Measurements from ENCODE around the gene CNPY3. TPM values are rescaled to one million over a fixed set of nuclear protein-coding genes. Genes with fewer than 3 reads are reported as not detected.
"Not testable (repeated sequence)": the region's sequence is repeated elsewhere in the genome, so short reads cannot be mapped to it uniquely, and the experiment has no call there.

CNPY3 gene
- polyA plus RNA-seq, 1 donor (not counting 4 experiments of a cell fraction or from before 2014, with no cell fraction given) = 19.7 TPM

DNA sequence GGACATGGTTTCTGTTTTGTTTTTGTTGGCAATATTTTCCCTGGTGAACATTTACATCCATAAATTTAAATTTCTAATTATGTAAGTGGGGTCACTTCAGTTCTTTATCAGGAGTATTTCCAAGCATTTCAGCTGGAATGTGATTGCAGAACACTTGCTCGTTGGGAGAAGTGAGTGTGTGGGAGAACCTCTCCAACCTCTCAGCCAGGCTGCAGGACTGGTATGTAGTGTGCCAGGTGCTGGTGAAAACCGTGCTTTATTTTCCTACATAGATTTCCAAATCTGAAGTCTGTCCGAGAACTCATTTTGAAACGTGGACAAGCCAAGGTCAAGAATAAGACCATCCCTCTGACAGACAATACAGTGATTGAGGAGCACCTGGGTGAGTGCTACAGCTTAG is 43.6 kb upstream of the CNPY3 start:
- H3K4me1 ChIP-seq (ENCODE audit: control insufficient read depth, extremely low read depth, insufficient read depth, low read length) = peaks cover 11% of the 10 kb centered on the region
- H3K9me3 ChIP-seq (ENCODE audit: control insufficient read depth, low read depth, low read length) = no peaks in the 10 kb centered on the region
- DNase-seq (ENCODE audit: low read depth, low spot score) (no peak), FAIRE-seq (no peak)
- peaks cover 25 to 26% of the 10 kb centered on the region in 2 experiments for H3K36me3 ChIP-seq (ENCODE audit: control insufficient read depth in 2 of 2, extremely low read depth in 1 of 2, insufficient read depth in 2 of 2, low read length in 2 of 2)
- no peak overlapping the region for H3K27ac ChIP-seq (ENCODE audit: control insufficient read depth, insufficient read depth, low read length)
- H3K9me1 ChIP-seq (ENCODE audit: control insufficient read depth, extremely low read depth, insufficient read depth, low read length) = no peaks in the 10 kb centered on the region
- no peaks in the 10 kb centered on the region for H3K27me3 ChIP-seq (ENCODE audit: control insufficient read depth, extremely low read depth, insufficient read depth, low read length)
- no peak for TF ChIP-seq EZH2 (IDR thresholded peaks at IDR 0.05; ENCODE audit: low read length)
- TF ChIP-seq, protein P1, sequence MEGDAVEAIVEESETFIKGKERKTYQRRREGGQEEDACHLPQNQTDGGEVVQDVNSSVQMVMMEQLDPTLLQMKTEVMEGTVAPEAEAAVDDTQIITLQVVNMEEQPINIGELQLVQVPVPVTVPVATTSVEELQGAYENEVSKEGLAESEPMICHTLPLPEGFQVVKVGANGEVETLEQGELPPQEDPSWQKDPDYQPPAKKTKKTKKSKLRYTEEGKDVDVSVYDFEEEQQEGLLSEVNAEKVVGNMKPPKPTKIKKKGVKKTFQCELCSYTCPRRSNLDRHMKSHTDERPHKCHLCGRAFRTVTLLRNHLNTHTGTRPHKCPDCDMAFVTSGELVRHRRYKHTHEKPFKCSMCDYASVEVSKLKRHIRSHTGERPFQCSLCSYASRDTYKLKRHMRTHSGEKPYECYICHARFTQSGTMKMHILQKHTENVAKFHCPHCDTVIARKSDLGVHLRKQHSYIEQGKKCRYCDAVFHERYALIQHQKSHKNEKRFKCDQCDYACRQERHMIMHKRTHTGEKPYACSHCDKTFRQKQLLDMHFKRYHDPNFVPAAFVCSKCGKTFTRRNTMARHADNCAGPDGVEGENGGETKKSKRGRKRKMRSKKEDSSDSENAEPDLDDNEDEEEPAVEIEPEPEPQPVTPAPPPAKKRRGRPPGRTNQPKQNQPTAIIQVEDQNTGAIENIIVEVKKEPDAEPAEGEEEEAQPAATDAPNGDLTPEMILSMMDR (optimal IDR thresholded peaks at IDR 0.05 in 1 of 3, IDR thresholded peaks at IDR 0.05 in 1 of 3, conservative IDR thresholded peaks at IDR 0.05 in 1 of 3; ENCODE audit: extremely low read depth in 1 of 3, insufficient read depth in 2 of 3, low read length in 3 of 3) = no peak
- no peak overlapping the region for H3K9ac ChIP-seq (ENCODE audit: control insufficient read depth, extremely low read depth, insufficient read depth, low read length)
- no peak overlapping the region for H2AFZ ChIP-seq (ENCODE audit: control insufficient read depth, low read length)
- dilution Hi-C loops (cut with MboI; ENCODE audit: extremely low pct_ligation_motif_present, low sequenced_read_pairs) = no loop called here
- no peak overlapping the region for H3K4me2 ChIP-seq (ENCODE audit: control insufficient read depth, extremely low read depth, insufficient read depth, low read depth, low read length)
- H3K4me3 ChIP-seq (ENCODE audit: control insufficient read depth in 2 of 3, extremely low read depth in 1 of 3, insufficient read depth in 2 of 3, low read depth in 1 of 3, low read length in 3 of 3) = no peak overlapping the region
- H4K20me1 ChIP-seq (ENCODE audit: control insufficient read depth, extremely low read depth, insufficient read depth, low read length) = no peaks in the 10 kb centered on the region
- peaks cover 52% of the 10 kb centered on the region for H3K79me2 ChIP-seq (ENCODE audit: control insufficient read depth, insufficient read depth, low read length)

DNA sequence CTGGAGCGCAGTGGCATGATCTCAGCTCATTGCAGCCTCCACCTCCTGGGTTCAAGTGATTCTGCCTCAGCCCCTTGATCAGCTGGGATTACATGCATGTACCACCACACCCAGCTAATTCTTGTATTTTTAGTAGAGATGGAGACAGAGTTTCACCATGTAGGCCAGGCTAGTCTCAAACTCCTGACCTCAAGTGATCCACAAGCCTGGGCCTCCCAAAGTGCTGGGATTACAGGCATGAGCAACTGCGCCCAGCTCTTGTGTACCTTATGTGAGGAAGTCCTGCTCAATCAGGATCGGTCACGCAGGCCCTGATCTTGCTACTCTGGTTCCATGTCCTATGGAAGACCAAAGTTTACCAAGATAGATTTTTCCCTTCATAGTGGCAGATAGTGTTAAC is 41.1 kb upstream of the CNPY3 start:
- H3K36me3 ChIP-seq (ENCODE audit: control insufficient read depth in 2 of 2, extremely low read depth in 1 of 2, insufficient read depth in 2 of 2, low read length in 2 of 2) = peaks cover 23 to 25% of the 10 kb centered on the region in 2 experiments
- H3K9me1 ChIP-seq (ENCODE audit: control insufficient read depth, extremely low read depth, insufficient read depth, low read length); H3K9ac ChIP-seq (ENCODE audit: control insufficient read depth, extremely low read depth, insufficient read depth, low read length); H3K9me3 ChIP-seq (ENCODE audit: control insufficient read depth, low read depth, low read length); H3K27me3 ChIP-seq (ENCODE audit: control insufficient read depth, extremely low read depth, insufficient read depth, low read length); DNase-seq (ENCODE audit: low read depth, low spot score); H3K4me2 ChIP-seq (ENCODE audit: control insufficient read depth, extremely low read depth, insufficient read depth, low read depth, low read length); H3K27ac ChIP-seq (ENCODE audit: control insufficient read depth, insufficient read depth, low read length); H3K4me3 ChIP-seq (ENCODE audit: control insufficient read depth in 2 of 3, extremely low read depth in 1 of 3, insufficient read depth in 2 of 3, low read depth in 1 of 3, low read length in 3 of 3); dilution Hi-C loops (cut with MboI; ENCODE audit: extremely low pct_ligation_motif_present, low sequenced_read_pairs); FAIRE-seq; H2AFZ ChIP-seq (ENCODE audit: control insufficient read depth, low read length); H4K20me1 ChIP-seq (ENCODE audit: control insufficient read depth, extremely low read depth, insufficient read depth, low read length): not testable (repeated sequence)
- H3K79me2 ChIP-seq (ENCODE audit: control insufficient read depth, insufficient read depth, low read length) = peaks cover 27% of the 10 kb centered on the region
- peaks cover 12% of the 10 kb centered on the region for H3K4me1 ChIP-seq (ENCODE audit: control insufficient read depth, extremely low read depth, insufficient read depth, low read length)

DNA sequence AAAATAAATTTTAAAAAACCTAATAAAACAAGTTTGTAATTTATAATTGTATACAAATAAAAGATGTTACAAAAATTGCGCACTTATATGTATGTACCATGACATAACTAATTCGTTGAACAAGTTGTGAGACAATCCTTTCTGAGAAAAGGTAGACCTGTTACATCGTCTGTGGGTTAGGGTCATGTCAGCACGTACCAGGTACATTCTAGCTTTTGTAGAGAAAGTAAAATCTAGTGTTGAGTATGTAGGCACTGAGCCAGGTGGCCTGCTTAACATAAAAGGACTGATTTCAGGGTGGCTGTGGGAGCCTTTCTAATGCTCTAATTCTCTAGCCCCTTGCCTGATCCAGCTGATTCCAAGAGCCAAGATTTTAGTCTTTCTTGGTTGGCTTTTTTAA is 39.5 kb upstream of the CNPY3 start:
- Histone ChIP-seq H3K4me1 (ENCODE audit: control insufficient read depth, extremely low read depth, insufficient read depth, low read length) (peaks cover 12% of the 10 kb centered on the region), H3K27me3 (ENCODE audit: control insufficient read depth, extremely low read depth, insufficient read depth, low read length) (no peaks in the 10 kb centered on the region), H3K79me2 (ENCODE audit: control insufficient read depth, insufficient read depth, low read length) (peaks cover 11% of the 10 kb centered on the region), H3K36me3 (ENCODE audit: control insufficient read depth in 2 of 2, extremely low read depth in 1 of 2, insufficient read depth in 2 of 2, low read length in 2 of 2) (peaks cover 10 to 12% of the 10 kb centered on the region in 2 experiments), H3K9ac (ENCODE audit: control insufficient read depth, extremely low read depth, insufficient read depth, low read length) (peak overlapping the region; percentile 97), H3K4me2 (ENCODE audit: control insufficient read depth, extremely low read depth, insufficient read depth, low read depth, low read length) (peak overlapping the region; percentile 77), H3K27ac (ENCODE audit: control insufficient read depth, insufficient read depth, low read length) (peak overlapping the region; percentile 99), H3K4me3 (ENCODE audit: control insufficient read depth in 2 of 3, extremely low read depth in 1 of 3, insufficient read depth in 2 of 3, low read depth in 1 of 3, low read length in 3 of 3) (peak overlapping the region; percentile 68 to 82 (median 72)), H3K9me1 (ENCODE audit: control insufficient read depth, extremely low read depth, insufficient read depth, low read length) (no peaks in the 10 kb centered on the region), H2AFZ (ENCODE audit: control insufficient read depth, low read length) (no peak overlapping the region), H3K9me3 (ENCODE audit: control insufficient read depth, low read depth, low read length) (no peaks in the 10 kb centered on the region), H4K20me1 (ENCODE audit: control insufficient read depth, extremely low read depth, insufficient read depth, low read length) (no peaks in the 10 kb centered on the region)
- DNase-seq (ENCODE audit: low read depth, low spot score) (no peak), FAIRE-seq (no peak)
- dilution Hi-C loops (cut with MboI; ENCODE audit: extremely low pct_ligation_motif_present, low sequenced_read_pairs) = no loop called here
- no peak for TF ChIP-seq EZH2 (IDR thresholded peaks at IDR 0.05; ENCODE audit: low read length)
- TF ChIP-seq, protein P1 (optimal IDR thresholded peaks at IDR 0.05 in 1 of 3, IDR thresholded peaks at IDR 0.05 in 1 of 3, conservative IDR thresholded peaks at IDR 0.05 in 1 of 3; ENCODE audit: extremely low read depth in 1 of 3, insufficient read depth in 2 of 3, low read length in 3 of 3) = no peak

All from keratinocyte (primary cell).